Activated naive CD8-positive, alpha-beta T cell treated with anti-CD3 and anti-CD28 coated beads, Interleukin-2, amount 50 U/mL, for 16 hours (primary cell): ENCODE data around the gene BCLAF3.

ENCODE experiments used
- DNase-seq: peaks from one replicate; pipeline ENCODE4 v3.0.0-alpha.2; 2020; ENCODE audit warnings: low read depth, low spot score

BCLAF3 gene

GRCh38 chrX:19968276-19968675, 22.6 kb downstream of the BCLAF3 start:
- no peak for DNase-seq

GRCh38 chrX:19966056-19966455, 24.8 kb downstream of the BCLAF3 start:
- DNase-seq = no peak

- DNase-seq = no peak
Measured at GRCh38 chrX:19964017-19964710, 26.7 kb downstream of the BCLAF3 start.

GRCh38 chrX:19960913-19961312, 29.9 kb downstream of the BCLAF3 start:
- no peak for DNase-seq

- DNase-seq = no peak
Measured at GRCh38 chrX:19958552-19959486, 32.0 kb downstream of the BCLAF3 start.

GRCh38 chrX:19956923-19957322, 33.9 kb downstream of the BCLAF3 start:
- no peak for DNase-seq

GRCh38 chrX:19956306-19956705, 34.6 kb downstream of the BCLAF3 start:
- no peak for DNase-seq

GRCh38 chrX:19955306-19955705, 35.6 kb downstream of the BCLAF3 start:
- DNase-seq = no peak

GRCh38 chrX:19954335-19955096, 36.3 kb downstream of the BCLAF3 start:
- DNase-seq = no peak

GRCh38 chrX:19953145-19953544, 37.7 kb downstream of the BCLAF3 start:
- no peak for DNase-seq

GRCh38 chrX:19949340-19949739, 41.5 kb downstream of the BCLAF3 start:
- DNase-seq = no peak

GRCh38 chrX:19947612-19948011, 43.2 kb downstream of the BCLAF3 start:
- no peak for DNase-seq
